Loucy (cell line): ENCODE data around the gene KRT13.

Source experiments
- CTCF ChIP-seq: fragments of 200-600 bp; sonication (generic); conservative IDR thresholded peaks from 2 replicates; pipeline ENCODE4 v1.5.1; 2014; ENCODE audit warnings: mild to moderate bottlenecking, antibody characterized with exemption, low read length
- EZH2phosphoT487 ChIP-seq: fragments of 200-600 bp; IDR thresholded peaks from 2 replicates; pipeline ENCODE4 v1.6.1; 2018; ENCODE audit warnings: antibody characterized with exemption, mild to moderate bottlenecking, moderate library complexity, borderline replicate concordance

DNA sequence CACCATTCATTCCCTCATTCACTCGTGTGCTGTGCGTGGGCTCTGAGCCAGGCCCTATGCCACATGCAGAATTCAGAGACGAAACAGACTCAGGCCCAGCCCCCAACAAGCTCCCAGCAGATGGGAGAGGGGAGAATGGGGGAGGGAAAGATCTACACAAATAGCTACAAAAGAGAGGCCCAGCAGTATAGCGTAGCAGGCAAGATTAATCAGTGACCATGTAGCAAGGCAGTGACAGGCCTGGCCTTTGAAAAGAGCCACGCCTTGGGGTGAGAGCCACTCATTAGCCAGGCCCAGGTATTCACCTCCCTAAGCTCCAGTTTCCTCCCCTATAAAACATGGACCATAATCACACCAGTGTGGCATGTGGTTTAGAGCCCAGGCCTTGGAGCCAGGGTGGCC is 39.1 kb upstream of the KRT13 start:
- TF ChIP-seq CTCF: no peak
- no peak for TF ChIP-seq EZH2phosphoT487
